Stomach (tissue), 4 donors: Measurements from ENCODE around the gene SEMA3A.

Source experiments
- CTCF ChIP-seq, 7 experiments: fragments of 450-650 bp in 4 of 7; fragments of 200-600 bp in 3 of 7; sonication (generic) in 3 of 7; IDR thresholded peaks; one replicate each; pipeline ENCODE4 v1.5.1; 2016 to 2019; ENCODE audit warnings: antibody characterized with exemption in 7 of 7, control low read depth in 2 of 7, mild to moderate bottlenecking in 1 of 7
- EP300 ChIP-seq: sonication (generic); formaldehyde crosslinking; IDR thresholded peaks from one replicate; pipeline ENCODE4 v1.6.1; 2017; ENCODE audit warnings: antibody characterized with exemption
- POLR2A ChIP-seq, 4 donors: fragments of 450-650 bp; IDR thresholded peaks; one replicate each; pipeline ENCODE4 v1.6.1; 2016; ENCODE audit warnings: antibody characterized with exemption in 4 of 4, control low read depth in 2 of 4, mild to moderate bottlenecking in 1 of 4, moderate library complexity in 1 of 4
- POLR2AphosphoS5 ChIP-seq, 3 donors: sonication (generic); formaldehyde crosslinking; IDR thresholded peaks; one replicate each; pipeline ENCODE4 v1.6.1; 2016; ENCODE audit warnings: antibody characterized with exemption in 3 of 3

- TF ChIP-seq CTCF (IDR thresholded peaks at IDR 0.05) (no peak), POLR2A (IDR thresholded peaks at IDR 0.05) (no peak), POLR2AphosphoS5 (IDR thresholded peaks at IDR 0.05) (no peak), EP300 (no peak)
These were observed 89.0 kb downstream of the SEMA3A start for GRCh38 chr7:84105586-84105985.
